Measurements from ENCODE around the gene INAVA. TPM values are rescaled to one million over a fixed set of nuclear protein-coding genes. Genes with fewer than 3 reads are reported as not detected.

Gene INAVA
- total RNA-seq, 4 donors from 2014 or later = not detected

GRCh38 chr1:200916681-200917080 is 22.0 kb downstream of the INAVA start:
- H3K4me3 ChIP-seq = no peak overlapping the region
- 71 to 73% methylated on average over 11 of the region's 11 CpGs for WGBS, 2 donors
- TF ChIP-seq EP300 (IDR thresholded peaks at IDR 0.05) (no peak), CTCF (IDR thresholded peaks at IDR 0.05) (no peak), POLR2A (IDR thresholded peaks at IDR 0.05) (no peak)
- no peaks in the 10 kb centered on the region for H3K4me1 ChIP-seq
- no peaks in the 10 kb centered on the region for H3K9me3 ChIP-seq
- no peaks in the 10 kb centered on the region for H3K36me3 ChIP-seq
- no peak overlapping the region for H3K27ac ChIP-seq
- DNase-seq (ENCODE audit: low spot score in 2 of 2) = no peak
- H3K27me3 ChIP-seq = no peaks in the 10 kb centered on the region

- H3K36me3 ChIP-seq = no peaks in the 10 kb centered on the region
- no peak for TF ChIP-seq EP300 (IDR thresholded peaks at IDR 0.05)
- TF ChIP-seq POLR2A (IDR thresholded peaks at IDR 0.05) = no peak
- no peak for TF ChIP-seq CTCF (IDR thresholded peaks at IDR 0.05)
- H3K27ac ChIP-seq = no peak overlapping the region
- WGBS, 2 donors = 65 to 76% methylated on average over 6 to 7 of the region's 7 CpGs
- no peak for DNase-seq (ENCODE audit: low spot score in 2 of 2)
- H3K9me3 ChIP-seq = no peaks in the 10 kb centered on the region
- no peaks in the 10 kb centered on the region for H3K4me1 ChIP-seq
- no peaks in the 10 kb centered on the region for H3K27me3 ChIP-seq
- H3K4me3 ChIP-seq = no peak overlapping the region
Observed at GRCh38 chr1:200917291-200917817, 22.7 kb downstream of the INAVA start.

DNA sequence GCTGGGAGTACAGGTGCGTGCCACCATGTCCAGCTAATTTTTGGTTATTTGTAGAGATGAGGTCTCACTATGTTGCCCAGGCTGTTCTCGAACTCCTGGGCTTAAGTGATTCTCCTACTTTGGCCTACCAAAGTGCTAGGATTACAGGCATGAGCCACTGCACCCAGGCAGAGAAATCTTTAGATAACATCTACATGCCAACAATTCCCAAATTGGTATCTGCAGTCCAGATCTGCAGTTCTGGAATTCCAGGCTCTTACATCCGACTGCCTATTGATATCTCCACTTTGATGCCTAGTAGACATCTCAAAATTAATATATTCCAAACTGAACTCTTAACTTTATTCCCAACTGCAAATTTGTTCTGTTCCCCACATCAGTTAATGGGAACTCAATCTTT is 23.3 kb downstream of the INAVA start:
- Histone ChIP-seq H3K27me3 (no peaks in the 10 kb centered on the region), H3K36me3 (no peaks in the 10 kb centered on the region), H3K4me1 (no peaks in the 10 kb centered on the region), H3K4me3 (no peak overlapping the region), H3K9me3 (no peaks in the 10 kb centered on the region), H3K27ac (no peak overlapping the region)
- no peak for DNase-seq (ENCODE audit: low spot score in 2 of 2)
- TF ChIP-seq EP300 (IDR thresholded peaks at IDR 0.05) = no peak
- no peak for TF ChIP-seq CTCF (IDR thresholded peaks at IDR 0.05)
- no peak for TF ChIP-seq POLR2A (IDR thresholded peaks at IDR 0.05)
- WGBS, 2 donors = 93 to 94% methylated on average over 3 of the region's 3 CpGs

GRCh38 chr1:200919386-200919785 is 24.7 kb downstream of the INAVA start:
- Histone ChIP-seq H3K4me1 (no peaks in the 10 kb centered on the region), H3K4me3 (no peak overlapping the region), H3K27ac (no peak overlapping the region), H3K36me3 (no peaks in the 10 kb centered on the region), H3K27me3 (no peaks in the 10 kb centered on the region), H3K9me3 (no peaks in the 10 kb centered on the region)
- WGBS, 2 donors = 88 to 92% methylated on average over 2 of the region's 2 CpGs
- DNase-seq (ENCODE audit: low spot score in 2 of 2) = no peak
- TF ChIP-seq CTCF (IDR thresholded peaks at IDR 0.05) (no peak), POLR2A (IDR thresholded peaks at IDR 0.05) (no peak), EP300 (IDR thresholded peaks at IDR 0.05) (no peak)

DNA sequence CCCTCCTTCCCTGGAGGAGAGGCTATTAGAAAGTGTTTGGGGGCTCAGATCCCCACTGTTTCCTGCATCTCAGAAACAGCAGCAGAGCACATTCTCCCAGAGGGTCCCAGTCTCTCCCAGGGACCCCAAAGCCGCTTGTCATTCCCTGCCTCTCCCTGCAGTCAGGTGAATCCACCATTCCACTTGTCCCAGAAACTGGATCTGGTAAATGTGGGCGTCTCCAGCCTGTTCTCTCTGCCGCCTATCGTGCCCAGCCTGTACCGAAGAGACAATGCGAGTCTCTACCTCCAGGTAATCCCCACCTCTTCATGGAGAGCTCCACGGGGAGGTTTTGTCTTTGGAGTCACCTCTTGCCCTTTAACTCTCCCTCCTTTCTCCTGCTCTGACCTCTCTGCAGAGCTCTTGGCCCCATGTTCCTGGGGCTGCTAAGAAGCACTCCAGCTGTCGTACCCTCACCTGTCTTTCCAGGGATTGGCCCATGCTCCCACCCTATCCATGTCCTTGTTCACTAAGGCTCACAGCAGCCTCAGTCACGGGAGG is 26.9 kb downstream of the INAVA start:
- Histone ChIP-seq H3K4me1 (no peaks in the 10 kb centered on the region), H3K27me3 (no peaks in the 10 kb centered on the region), H3K4me3 (no peak overlapping the region), H3K9me3 (no peaks in the 10 kb centered on the region), H3K27ac (no peak overlapping the region), H3K36me3 (no peaks in the 10 kb centered on the region)
- no peak for DNase-seq (ENCODE audit: low spot score in 2 of 2)
- 85 to 88% methylated on average over 9 of the region's 9 CpGs for WGBS, 2 donors
- TF ChIP-seq POLR2A (IDR thresholded peaks at IDR 0.05) (no peak), EP300 (IDR thresholded peaks at IDR 0.05) (no peak), CTCF (IDR thresholded peaks at IDR 0.05) (no peak)

Measured in tibial nerve (tissue), 4 donors.